Activated CD4-positive, alpha-beta T cell treated with anti-CD3 and anti-CD28 coated beads, Interleukin-2, amount 10 ng/mL, durations not matched to agents 24 days and 14 days (primary cell): Measurements from ENCODE around the gene M1AP. TPM values are rescaled to one million over a fixed set of nuclear protein-coding genes. Genes with fewer than 3 reads are reported as not detected.
"Not testable (repeated sequence)": the region's sequence is repeated elsewhere in the genome, so short reads cannot be mapped to it uniquely, and the experiment has no call there.

Source experiments
- DNase-seq: peaks from one replicate; pipeline ENCODE4 v3.0.0; 2022
- H3K27ac Mint-ChIP-seq: one replicate; pipeline ENCODE4 v1.8.0; 2022; ENCODE audit warnings: mild to moderate bottlenecking, mixed read lengths
- H3K27me3 Mint-ChIP-seq: one replicate; pipeline ENCODE4 v1.8.0; 2022; ENCODE audit warnings: mixed read lengths
- H3K36me3 Mint-ChIP-seq: one replicate; pipeline ENCODE4 v1.8.0; 2022; ENCODE audit warnings: low read depth, mild to moderate bottlenecking, mixed read lengths
- H3K4me1 Mint-ChIP-seq: one replicate; pipeline ENCODE4 v1.8.0; 2021; ENCODE audit warnings: mixed read lengths
- H3K4me3 Mint-ChIP-seq: one replicate; pipeline ENCODE4 v1.8.0; 2022; ENCODE audit warnings: mild to moderate bottlenecking, moderate library complexity, mixed read lengths
- H3K9me3 Mint-ChIP-seq: one replicate; pipeline ENCODE4 v1.8.0; 2021; ENCODE audit warnings: mixed read lengths
- intact Hi-C: fragments of 100-400 bp; cut with micrococcal nuclease; formaldehyde crosslinking; loops from one replicate; pipeline ENCODE4 v1.15.1; 2023
- total RNA-seq: library from RNA; stranded (reverse); gene quantifications from 2 replicates; pipeline ENCODE4 v1.2.3, GENCODE V29; 2022

Gene M1AP
- total RNA-seq, 1 donor from 2014 or later, result not detected

DNA sequence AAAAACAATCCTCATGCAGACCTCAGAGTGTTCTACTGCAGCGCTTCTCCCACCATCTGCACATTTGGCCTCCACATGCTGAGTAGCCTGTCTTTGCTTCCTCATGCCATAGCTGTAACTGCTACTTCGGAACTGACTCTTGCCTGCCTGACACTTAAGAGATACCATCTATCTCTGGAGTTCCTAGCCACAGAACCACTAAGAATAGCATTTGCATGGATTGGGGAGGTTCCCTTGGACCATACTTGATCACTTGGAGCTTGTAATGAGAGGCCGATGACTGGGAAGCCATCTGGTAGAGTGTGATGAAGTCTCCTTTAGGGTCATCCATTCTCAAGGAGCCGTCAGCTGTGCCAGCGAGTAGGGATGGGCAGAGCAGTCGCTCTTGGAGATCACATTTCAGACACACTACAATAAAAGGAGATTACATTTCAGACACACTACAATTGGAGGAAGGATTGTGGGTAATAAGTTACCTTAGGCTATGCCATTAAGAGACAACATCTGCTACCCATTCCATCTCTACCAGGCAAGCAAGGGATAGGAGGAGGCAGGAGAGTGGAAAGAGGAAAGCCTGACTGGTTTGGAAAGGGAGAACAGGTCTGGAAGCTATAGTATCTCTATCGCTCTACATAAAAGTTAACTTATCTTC lies 71.8 kb downstream of the M1AP start:
- peaks cover 36% of the 10 kb centered on the region for H3K4me1 Mint-ChIP-seq
- intact Hi-C loops, result loop anchor here (10.0 kb wide), 1 partner anchor 268 kb away; no protein-coding TSS in a partner anchor
- H3K9me3 Mint-ChIP-seq, result peaks cover 6% of the 10 kb centered on the region
- H3K27ac Mint-ChIP-seq, result peak overlapping the region; percentile 16
- no peak for DNase-seq
- no peaks in the 10 kb centered on the region for H3K36me3 Mint-ChIP-seq
- H3K27me3 Mint-ChIP-seq, result no peaks in the 10 kb centered on the region
- no peak overlapping the region for H3K4me3 Mint-ChIP-seq

DNA sequence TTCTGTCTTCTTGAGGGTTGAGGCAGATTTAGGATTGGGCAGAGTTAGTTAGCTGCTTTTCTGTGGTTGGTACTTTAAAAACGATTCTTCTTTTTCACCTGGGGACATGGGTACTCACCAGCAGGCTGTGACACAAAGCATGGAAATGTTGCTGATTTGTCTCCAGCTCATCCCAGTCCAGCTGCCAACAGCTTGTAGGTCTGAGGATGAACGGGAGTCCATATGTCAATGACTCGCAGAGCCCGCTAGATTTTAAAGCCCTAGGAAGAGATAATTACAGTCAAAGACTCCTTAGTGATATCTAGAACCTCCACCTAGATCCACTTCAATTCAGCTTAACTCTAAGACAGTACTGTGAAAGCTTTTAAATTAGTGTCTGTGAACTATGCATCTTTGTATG lies 72.8 kb downstream of the M1AP start:
- H3K27me3 Mint-ChIP-seq, result no peaks in the 10 kb centered on the region
- no peak overlapping the region for H3K4me3 Mint-ChIP-seq
- intact Hi-C loops, result loop anchor here (10.0 kb wide), 1 partner anchor 269 kb away; no protein-coding TSS in a partner anchor
- DNase-seq, result no peak
- H3K27ac Mint-ChIP-seq, result no peak overlapping the region
- H3K4me1 Mint-ChIP-seq, result peaks cover 36% of the 10 kb centered on the region
- no peaks in the 10 kb centered on the region for H3K36me3 Mint-ChIP-seq
- H3K9me3 Mint-ChIP-seq, result peaks cover 6% of the 10 kb centered on the region

DNA sequence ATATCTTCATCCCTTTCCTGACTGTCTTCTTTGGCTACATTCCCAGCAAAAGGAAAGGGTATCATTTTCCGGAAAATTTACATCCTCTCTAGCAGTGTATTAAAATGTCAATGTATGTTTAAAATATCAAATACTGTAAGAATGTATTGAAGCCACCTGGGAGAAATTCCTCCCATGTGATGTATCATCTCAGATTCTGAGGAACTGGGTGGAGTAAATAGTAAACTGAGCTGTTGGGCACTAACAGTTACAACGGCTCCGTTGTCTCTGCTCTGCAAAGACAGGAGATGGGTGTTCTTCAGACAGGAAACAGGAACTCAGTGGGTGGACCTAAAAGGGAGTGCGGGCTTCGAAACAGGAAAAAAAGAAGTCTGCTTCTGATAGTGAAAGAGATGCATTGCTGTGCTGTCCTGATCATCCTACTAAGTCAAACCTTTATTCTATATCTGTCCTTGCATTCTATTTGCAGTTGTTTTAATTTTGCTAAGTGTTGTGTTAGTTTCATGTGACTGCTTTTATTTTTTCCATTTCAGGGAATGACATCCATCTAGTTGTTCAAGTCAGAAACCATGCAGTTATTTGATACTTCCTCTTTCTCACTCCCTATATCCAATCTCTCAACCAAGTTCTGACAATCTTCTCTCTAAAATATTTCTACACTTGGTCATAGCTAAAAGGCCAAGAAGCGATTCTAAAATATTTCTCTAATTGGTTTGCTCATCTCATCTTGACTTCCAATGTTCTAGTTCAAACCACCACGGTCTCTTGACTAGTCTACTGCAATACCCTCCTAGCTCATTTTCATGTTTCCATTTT lies 74.2 kb downstream of the M1AP start:
- H3K9me3 Mint-ChIP-seq, result peaks cover 6% of the 10 kb centered on the region
- DNase-seq, result peak; percentile 83
- H3K27ac Mint-ChIP-seq, result peak overlapping the region; percentile 73
- no peaks in the 10 kb centered on the region for H3K27me3 Mint-ChIP-seq
- intact Hi-C loops, result loop anchor here (10.0 kb wide), 1 partner anchor 271 kb away; no protein-coding TSS in a partner anchor
- peak overlapping the region; percentile 75 for H3K4me3 Mint-ChIP-seq
- no peaks in the 10 kb centered on the region for H3K36me3 Mint-ChIP-seq
- peaks cover 39% of the 10 kb centered on the region for H3K4me1 Mint-ChIP-seq

DNA sequence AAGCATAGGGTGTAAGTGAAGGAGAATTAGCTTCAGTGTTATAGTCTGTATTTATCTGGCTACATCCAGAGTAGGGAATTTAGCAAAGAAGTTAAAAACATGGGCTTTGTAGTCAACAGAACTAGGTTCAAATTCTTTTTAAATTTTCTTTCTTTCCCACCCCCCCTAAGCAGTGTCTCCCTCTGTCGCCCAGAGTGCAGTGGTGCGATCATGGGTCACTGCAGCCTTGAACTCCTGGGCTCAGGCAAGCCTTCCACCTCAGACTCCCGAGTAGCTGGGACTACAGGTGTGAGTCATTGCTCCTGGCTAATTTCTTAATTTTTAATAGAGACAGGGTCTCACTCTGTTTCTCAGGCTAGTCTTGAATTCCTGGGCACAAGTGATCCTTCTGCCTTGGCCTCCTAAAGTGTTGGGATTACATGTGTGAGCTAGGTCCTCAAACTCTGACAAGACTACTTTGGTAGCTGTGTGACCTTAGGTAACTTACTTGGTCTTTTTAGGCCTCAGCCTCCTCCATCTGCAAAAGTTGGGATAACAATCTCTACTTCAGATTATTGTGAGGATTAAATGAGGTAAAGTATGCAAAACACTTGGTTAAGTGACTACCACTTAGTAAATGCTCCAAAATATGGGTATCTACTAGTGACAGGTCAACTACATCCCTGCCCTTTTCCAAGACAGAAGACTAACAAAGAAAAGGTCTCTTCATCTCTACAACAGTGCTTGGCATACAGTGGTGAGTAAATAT lies 75.8 kb downstream of the M1AP start:
- intact Hi-C loops, result loop anchor here (10.0 kb wide), 1 partner anchor 272 kb away; no protein-coding TSS in a partner anchor
- no peaks in the 10 kb centered on the region for H3K27me3 Mint-ChIP-seq
- H3K9me3 Mint-ChIP-seq, result peaks cover 6% of the 10 kb centered on the region
- H3K4me1 Mint-ChIP-seq, result peaks cover 40% of the 10 kb centered on the region
- no peak overlapping the region for H3K4me3 Mint-ChIP-seq
- DNase-seq, result no peak
- no peak overlapping the region for H3K27ac Mint-ChIP-seq
- H3K36me3 Mint-ChIP-seq, result no peaks in the 10 kb centered on the region

DNA sequence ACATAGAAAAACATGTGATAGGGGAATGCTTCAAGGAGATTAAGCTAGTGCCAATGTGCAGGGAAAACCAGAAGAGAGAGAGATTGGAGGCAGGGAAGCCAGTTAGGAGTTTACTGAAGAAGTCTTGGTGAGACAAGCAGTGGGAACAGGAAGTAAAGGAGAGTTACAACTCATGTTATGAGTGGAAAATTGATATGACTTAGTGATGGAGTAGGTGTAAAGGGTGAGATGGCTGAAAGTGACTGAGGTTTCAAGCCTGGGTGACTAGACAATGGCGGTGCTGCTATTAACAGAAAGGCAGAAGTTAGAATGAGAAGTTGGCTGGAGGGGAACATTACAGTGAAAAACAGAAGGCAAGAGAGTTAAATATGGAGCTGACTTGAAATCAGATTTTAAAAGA lies 77.1 kb downstream of the M1AP start:
- Mint-ChIP-seq H3K4me3 (no peak overlapping the region), H3K27ac (no peak overlapping the region), H3K4me1 (peaks cover 35% of the 10 kb centered on the region), H3K27me3 (no peaks in the 10 kb centered on the region), H3K9me3 (peaks cover 6% of the 10 kb centered on the region), H3K36me3 (no peaks in the 10 kb centered on the region)
- no peak for DNase-seq
- intact Hi-C loops, result loop anchor here (1.0 to 10.0 kb wide), 3 partner anchors 13 to 274 kb away; partner anchors contain the start of gene DOK1

DNA sequence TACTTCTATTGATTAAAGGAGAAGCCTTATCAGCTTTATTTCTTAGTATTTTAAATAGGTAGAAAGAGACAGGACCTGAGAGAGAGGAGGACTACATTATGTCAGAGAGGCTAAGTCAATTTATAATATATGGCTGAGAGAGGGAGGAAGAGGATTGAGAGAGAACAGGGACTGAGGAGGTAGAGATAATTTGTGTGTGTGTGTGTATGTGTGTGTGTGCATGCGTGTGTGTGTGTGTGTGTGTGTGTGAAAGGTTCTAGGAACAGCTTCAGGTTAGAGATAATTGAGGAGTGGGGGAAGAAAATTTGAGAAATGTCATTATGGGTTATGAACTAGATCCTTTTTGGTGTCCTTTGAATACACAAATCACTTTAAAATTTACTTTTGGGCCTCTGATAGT lies 78.4 kb downstream of the M1AP start:
- Mint-ChIP-seq H3K4me1 (peaks cover 37% of the 10 kb centered on the region), H3K27ac (no peak overlapping the region), H3K4me3 (no peak overlapping the region), H3K27me3 (no peaks in the 10 kb centered on the region), H3K9me3 (peaks cover 6% of the 10 kb centered on the region), H3K36me3 (no peaks in the 10 kb centered on the region)
- no peak for DNase-seq
- intact Hi-C loops, result loop anchor here (10.0 kb wide), 1 partner anchor 275 kb away; no protein-coding TSS in a partner anchor

DNA sequence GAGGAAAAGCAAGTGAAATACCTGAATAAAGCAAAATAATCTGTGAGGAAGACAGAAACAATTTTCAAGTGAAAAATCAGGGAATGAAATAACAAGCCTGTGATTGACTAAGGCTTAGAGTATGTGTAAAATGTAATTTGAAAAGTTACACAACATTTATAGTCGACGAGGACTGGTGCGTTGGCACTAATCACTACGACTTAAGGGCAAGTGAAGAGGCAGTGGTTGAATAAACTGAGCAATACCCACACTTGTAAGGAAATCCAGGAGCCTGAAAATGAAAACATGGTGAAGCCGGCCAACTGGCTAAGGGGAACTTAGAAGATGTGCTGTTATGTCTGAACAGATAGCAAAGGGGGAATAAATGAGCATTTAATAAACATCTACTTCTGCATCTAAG lies 80.2 kb downstream of the M1AP start:
- Mint-ChIP-seq H3K4me1 (peaks cover 28% of the 10 kb centered on the region), H3K27ac (peak overlapping the region; percentile 10), H3K36me3 (no peaks in the 10 kb centered on the region), H3K4me3 (no peak overlapping the region), H3K9me3 (no peaks in the 10 kb centered on the region), H3K27me3 (no peaks in the 10 kb centered on the region)
- intact Hi-C loops, result no loop called here
- no peak for DNase-seq

DNA sequence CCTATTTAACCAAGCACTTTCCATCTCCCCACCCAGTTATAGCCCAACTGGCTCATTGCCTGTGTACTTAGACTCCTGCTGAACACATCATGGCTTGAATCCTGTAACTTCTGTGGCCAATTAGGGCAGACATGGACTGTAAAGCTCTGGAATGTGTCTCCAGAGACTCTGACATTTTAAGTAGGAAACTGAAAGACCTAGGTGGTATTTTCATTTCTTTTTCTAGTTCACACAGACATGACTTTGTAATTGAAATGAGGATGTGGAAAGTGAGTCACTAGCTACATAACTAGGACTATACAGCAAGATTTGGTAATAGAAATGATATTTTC lies 81.4 kb downstream of the M1AP start:
- H3K4me3 Mint-ChIP-seq, result peak overlapping the region; percentile 70
- no peaks in the 10 kb centered on the region for H3K27me3 Mint-ChIP-seq
- no peaks in the 10 kb centered on the region for H3K9me3 Mint-ChIP-seq
- peak overlapping the region; percentile 83 for H3K27ac Mint-ChIP-seq
- no peak for DNase-seq
- H3K4me1 Mint-ChIP-seq, result peaks cover 40% of the 10 kb centered on the region
- intact Hi-C loops, result loop anchor here (1.0 kb wide), 1 partner anchor 9 kb away; no protein-coding TSS in a partner anchor
- H3K36me3 Mint-ChIP-seq, result no peaks in the 10 kb centered on the region

DNA sequence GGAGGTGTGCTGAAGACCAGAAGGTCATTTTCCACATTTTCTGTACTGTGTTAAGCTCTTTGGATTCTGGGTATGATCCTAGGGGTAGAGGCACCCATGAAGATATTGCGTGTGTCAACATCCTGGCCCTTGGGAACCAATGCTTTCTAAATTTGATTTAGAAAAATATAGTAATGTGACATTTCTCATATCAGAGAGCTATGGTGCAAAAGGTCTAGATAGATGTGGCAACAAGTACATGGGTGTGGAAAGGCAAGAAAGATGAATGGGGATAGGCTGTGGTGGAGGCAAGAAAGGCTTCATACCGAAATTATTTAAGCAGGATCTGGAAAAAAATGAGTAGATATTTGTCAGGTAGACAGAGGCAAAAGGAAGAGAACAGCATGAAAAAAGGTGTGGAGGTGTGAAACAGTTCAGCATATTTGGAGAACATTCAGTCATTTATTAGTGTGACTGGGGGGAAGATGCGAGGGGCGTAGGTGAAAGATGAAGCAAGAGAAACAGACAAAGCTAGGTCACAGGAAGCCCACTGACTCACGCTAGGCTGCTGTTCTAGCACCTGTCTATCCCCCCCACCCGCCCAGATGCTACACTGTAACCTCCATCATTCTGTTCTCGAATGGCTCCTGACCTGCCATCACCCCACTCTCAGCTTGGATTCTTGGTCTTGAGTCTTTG lies 81.9 kb downstream of the M1AP start:
- no peak for DNase-seq
- H3K9me3 Mint-ChIP-seq, result no peaks in the 10 kb centered on the region
- no peaks in the 10 kb centered on the region for H3K36me3 Mint-ChIP-seq
- intact Hi-C loops, result loop anchor here (1.0 kb wide), 1 partner anchor 9 kb away; no protein-coding TSS in a partner anchor
- peak overlapping the region; percentile 83 for H3K27ac Mint-ChIP-seq
- H3K4me3 Mint-ChIP-seq, result peak overlapping the region; percentile 70
- H3K27me3 Mint-ChIP-seq, result no peaks in the 10 kb centered on the region
- H3K4me1 Mint-ChIP-seq, result peaks cover 44% of the 10 kb centered on the region

DNA sequence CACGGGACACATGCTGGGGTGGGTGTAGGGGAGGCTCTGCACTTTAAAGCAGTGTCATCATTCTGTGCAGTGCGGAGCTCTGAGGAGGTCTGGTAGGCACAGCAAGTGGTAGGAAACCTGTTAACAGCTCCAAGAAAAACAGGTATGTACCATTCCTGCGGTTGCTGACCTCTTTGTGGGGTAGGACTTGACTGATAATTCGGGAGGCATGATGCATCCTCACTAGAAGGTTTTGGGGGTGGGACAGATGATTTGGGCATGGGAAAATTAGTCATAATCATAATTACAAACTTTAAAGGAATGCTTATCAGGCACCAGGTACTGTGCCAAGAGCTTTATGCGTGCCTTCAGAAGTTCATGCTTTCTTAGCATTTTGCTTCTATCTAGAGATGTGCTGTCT lies 83.9 kb downstream of the M1AP start:
- DNase-seq, result no peak
- no peak overlapping the region for H3K27ac Mint-ChIP-seq
- H3K4me1 Mint-ChIP-seq, result peaks cover 50% of the 10 kb centered on the region

DNA sequence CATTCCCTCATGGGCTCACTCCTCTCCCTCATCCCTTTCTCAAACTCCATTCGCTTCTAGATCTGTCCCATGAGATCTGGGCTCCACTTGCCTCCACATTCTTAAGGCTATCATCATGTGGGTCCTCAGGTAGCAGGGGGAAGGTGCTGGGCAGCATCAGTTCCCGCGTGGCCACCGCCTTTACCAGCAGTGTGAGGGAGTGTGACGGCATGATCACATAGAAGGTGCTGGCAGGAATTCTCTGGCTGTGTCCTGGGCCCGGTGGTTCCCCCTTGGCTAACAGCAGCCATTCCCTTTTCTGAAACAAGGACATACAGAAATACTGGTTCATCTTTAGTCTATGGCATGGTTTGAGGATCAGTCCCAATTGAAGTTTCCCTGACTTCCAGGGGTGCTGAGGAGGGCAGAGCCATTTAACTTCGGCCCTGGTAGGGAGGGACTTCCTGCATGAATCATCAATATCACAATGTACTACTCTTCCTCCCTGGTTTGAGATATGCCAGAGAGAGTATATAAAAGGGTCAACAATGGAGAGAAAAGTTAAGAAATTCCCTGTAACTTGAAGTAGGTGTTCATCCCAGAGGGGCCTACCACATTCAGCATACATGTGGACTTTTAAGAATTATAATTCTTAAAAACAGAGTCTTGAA lies 85.9 kb downstream of the M1AP start:
- H3K4me1 Mint-ChIP-seq, result peaks cover 44% of the 10 kb centered on the region
- H3K27ac Mint-ChIP-seq, result no peak overlapping the region
- no peak overlapping the region for H3K4me3 Mint-ChIP-seq
- intact Hi-C loops, result no loop called here
- DNase-seq, result no peak
- peaks cover 2% of the 10 kb centered on the region for H3K36me3 Mint-ChIP-seq
- no peaks in the 10 kb centered on the region for H3K9me3 Mint-ChIP-seq
- no peaks in the 10 kb centered on the region for H3K27me3 Mint-ChIP-seq

More for the DNA sequence above, 83.9 kb downstream of the M1AP start:
- no peaks in the 10 kb centered on the region for H3K9me3 Mint-ChIP-seq
- H3K27me3 Mint-ChIP-seq, result no peaks in the 10 kb centered on the region
- H3K4me3 Mint-ChIP-seq, result no peak overlapping the region
- no peaks in the 10 kb centered on the region for H3K36me3 Mint-ChIP-seq
- intact Hi-C loops, result no loop called here

DNA sequence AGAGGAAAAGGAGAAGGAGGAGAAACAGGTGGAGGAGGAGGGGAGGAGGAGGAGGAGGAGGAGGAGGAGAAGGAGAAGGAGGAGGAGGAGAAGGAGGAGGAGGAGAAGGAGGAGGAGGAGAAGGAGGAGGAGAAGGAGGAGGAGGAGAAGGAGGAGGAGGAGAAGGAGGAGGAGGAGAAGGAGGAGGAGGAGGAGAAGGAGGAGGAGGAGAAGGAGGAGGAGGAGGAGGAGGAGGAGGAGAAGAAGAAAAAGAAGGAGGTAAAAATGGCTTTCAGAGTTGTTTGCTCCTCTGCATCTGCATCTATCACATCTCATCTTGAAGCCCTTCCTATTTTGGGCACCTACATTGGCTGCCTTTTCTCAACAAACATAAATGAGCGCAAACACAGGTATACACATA lies 87.1 kb downstream of the M1AP start:
- H3K9me3 Mint-ChIP-seq, H3K4me3 Mint-ChIP-seq, DNase-seq, H3K27me3 Mint-ChIP-seq, H3K27ac Mint-ChIP-seq, intact Hi-C loops: not testable (repeated sequence)
- peaks cover 48% of the 10 kb centered on the region for H3K4me1 Mint-ChIP-seq
- H3K36me3 Mint-ChIP-seq, result peaks cover 11% of the 10 kb centered on the region

DNA sequence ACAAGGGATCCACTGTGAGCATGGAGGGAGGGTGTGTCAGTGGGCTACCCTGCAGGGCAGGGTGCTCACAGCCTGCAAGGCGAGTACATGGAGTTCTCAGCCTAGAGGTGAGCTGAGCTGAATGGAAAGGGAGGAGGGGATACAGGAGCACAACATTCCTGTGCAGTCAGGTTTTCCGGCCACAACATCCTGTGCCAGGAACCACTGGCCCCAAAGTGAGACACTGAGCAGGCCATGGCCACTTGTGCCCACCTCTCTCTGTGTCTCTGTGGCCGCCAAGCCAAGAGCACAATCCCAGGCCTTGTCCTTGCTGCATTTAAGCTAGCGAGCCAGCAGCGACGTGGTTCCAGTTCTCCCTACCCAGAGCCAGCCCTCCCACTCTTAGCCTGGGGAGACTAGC lies 87.5 kb downstream of the M1AP start:
- Mint-ChIP-seq H3K4me3 (no peak overlapping the region), H3K36me3 (peaks cover 11% of the 10 kb centered on the region), H3K27ac (no peak overlapping the region), H3K9me3 (no peaks in the 10 kb centered on the region), H3K4me1 (peaks cover 47% of the 10 kb centered on the region), H3K27me3 (no peaks in the 10 kb centered on the region)
- no peak for DNase-seq
- intact Hi-C loops, result no loop called here
